GM21367 (cell line): Measurements from ENCODE around the gene LACC1.

ENCODE experiments used
- ATAC-seq: cut with Tn5 transposase; IDR thresholded peaks from one replicate; pipeline ENCODE4 v1.9.1; 2021; ENCODE audit not compliant: unreplicated experiment

LACC1 gene

GRCh38 chr13:43939086-43939485, 59.4 kb downstream of the LACC1 start:
- no peak for ATAC-seq

DNA sequence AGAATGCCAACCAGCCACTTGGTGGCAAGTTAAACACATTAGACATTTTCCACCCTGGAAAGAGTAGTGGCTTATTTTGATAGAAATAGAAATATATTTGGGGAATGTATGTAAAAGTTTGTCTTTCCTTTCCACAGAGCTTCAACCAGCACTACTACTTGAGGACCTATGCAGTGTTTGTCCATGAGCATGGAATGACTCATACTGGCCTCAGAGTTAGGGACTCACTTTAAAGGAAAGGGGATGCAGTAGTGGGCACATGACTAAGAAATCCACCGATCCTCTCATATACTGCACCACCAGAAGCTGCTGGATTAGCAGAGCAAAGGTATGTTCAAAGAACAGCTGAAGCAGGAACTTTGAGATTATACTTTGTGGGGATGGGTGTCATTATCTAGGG, 62.6 kb downstream of the LACC1 start:
- no peak for ATAC-seq
